GM23338 (cell line): ENCODE measurements around the gene ERVV-1. TPM values are rescaled to one million over a fixed set of nuclear protein-coding genes. Genes with fewer than 3 reads are reported as not detected.

Source experiments
- ATAC-seq: fragments of 200-7000 bp; cut with Tn5 transposase; 3 replicates; pipeline ENCODE4 v1.9.1; 2020
- DNase-seq: peaks from one replicate; pipeline ENCODE4 v3.0.0-alpha.2; 2015; ENCODE audit warnings: low spot score
- H2AFZ ChIP-seq: fragments of 200-600 bp; sonication (generic); 2 replicates; pipeline ENCODE4 v1.8.0; 2016; ENCODE audit warnings: antibody characterized with exemption, mild to moderate bottlenecking, moderate library complexity
- H3F3A ChIP-seq: fragments of 200-600 bp; sonication (generic); replicated peaks from 2 replicates; pipeline ENCODE4 v1.8.0; 2017; ENCODE audit warnings: antibody characterized with exemption, mixed run types, low read depth
- H3K27ac ChIP-seq: fragments of 200-600 bp; sonication (generic); 2 replicates; pipeline ENCODE4 v1.6.1; 2016; ENCODE audit warnings: low read depth
- H3K27me3 ChIP-seq: fragments of 200-600 bp; sonication (generic); 2 replicates; pipeline ENCODE4 v1.8.0; 2016; ENCODE audit warnings: mild to moderate bottlenecking, mixed run types, moderate library complexity; ENCODE audit not compliant: insufficient read depth
- H3K36me3 ChIP-seq: fragments of 200-600 bp; sonication (generic); 2 replicates; pipeline ENCODE4 v1.8.0; 2016; ENCODE audit warnings: mild to moderate bottlenecking; ENCODE audit not compliant: insufficient read depth
- H3K4me1 ChIP-seq: fragments of 200-600 bp; sonication (generic); 2 replicates; pipeline ENCODE4 v1.8.0; 2016; ENCODE audit warnings: mild to moderate bottlenecking, moderate library complexity; ENCODE audit not compliant: insufficient read depth
- H3K4me2 ChIP-seq: fragments of 200-600 bp; sonication (generic); 2 replicates; pipeline ENCODE4 v1.7.1; 2017; ENCODE audit warnings: mixed run types
- H3K4me3 ChIP-seq: fragments of 200-600 bp; sonication (generic); 2 replicates; pipeline ENCODE4 v1.6.1; 2016; ENCODE audit warnings: mixed run types
- H3K79me2 ChIP-seq: fragments of 200-600 bp; sonication (generic); replicated peaks from 2 replicates; pipeline ENCODE4 v1.8.0; 2017; ENCODE audit warnings: mild to moderate bottlenecking; ENCODE audit not compliant: insufficient read depth
- H3K9me2 ChIP-seq: fragments of 200-600 bp; sonication (generic); 2 replicates; pipeline ENCODE4 v1.8.0; 2017; ENCODE audit not compliant: insufficient read depth
- H4K20me1 ChIP-seq: fragments of 200-600 bp; sonication (generic); replicated peaks from 2 replicates; pipeline ENCODE4 v1.8.0; 2017; ENCODE audit warnings: mild to moderate bottlenecking; ENCODE audit not compliant: insufficient read depth
- H3K27ac Mint-ChIP-seq: 2 replicates; pipeline ENCODE4 v1.8.0; 2020; ENCODE audit warnings: inconsistent platforms, mild to moderate bottlenecking, moderate library complexity, mixed read lengths
- H3K27me3 Mint-ChIP-seq: 3 replicates; pipeline ENCODE4 v1.8.0; 2022; ENCODE audit warnings: low read depth, mild to moderate bottlenecking, moderate library complexity, mixed read lengths, inconsistent platforms; ENCODE audit not compliant: insufficient read depth, poor library complexity
- H3K36me3 Mint-ChIP-seq: 3 replicates; pipeline ENCODE4 v1.8.0; 2021; ENCODE audit warnings: low read depth, mild to moderate bottlenecking, inconsistent platforms, moderate library complexity, mixed read lengths
- H3K4me1 Mint-ChIP-seq: 3 replicates; pipeline ENCODE4 v1.8.0; 2020; ENCODE audit warnings: mild to moderate bottlenecking, inconsistent platforms, mixed read lengths
- H3K4me3 Mint-ChIP-seq: 3 replicates; pipeline ENCODE4 v1.8.0; 2021; ENCODE audit warnings: moderate library complexity, mild to moderate bottlenecking, inconsistent platforms, mixed read lengths
- H3K9me3 Mint-ChIP-seq: 3 replicates; pipeline ENCODE4 v1.8.0; 2020; ENCODE audit warnings: moderate library complexity, mild to moderate bottlenecking, inconsistent platforms, mixed read lengths
- EZH2phosphoT487 ChIP-seq: fragments of 200-600 bp; sonication (generic); IDR thresholded peaks from one replicate; pipeline ENCODE4 v1.8.1; 2018; ENCODE audit warnings: antibody characterized with exemption; ENCODE audit not compliant: unreplicated experiment
- STAT1 ChIP-seq: IDR thresholded peaks from one replicate; pipeline ENCODE4 v1.6.1; 2016; ENCODE audit warnings: antibody characterized with exemption; ENCODE audit not compliant: unreplicated experiment
- ZNF114 ChIP-seq: fragments of 250-450 bp; sonication (Bioruptor Pico); IDR thresholded peaks from 2 replicates; pipeline ENCODE4 v1.5.0; 2020; ENCODE audit warnings: mild to moderate bottlenecking, moderate library complexity
- ZNF331 ChIP-seq: fragments of 250-450 bp; sonication (Bioruptor Pico); IDR thresholded peaks from 2 replicates; pipeline ENCODE4 v1.5.0; 2020; ENCODE audit warnings: low read depth, mild to moderate bottlenecking, moderate library complexity
- polyA plus RNA-seq: library from polyadenylated mRNA; unstranded; fragments of >200 nt; fragmentation: Nextera tagmentation; extraction: Ambion mirVana; gene quantifications from 2 replicates; pipeline ENCODE4 v1.2.1, GENCODE V29; 2016
- total RNA-seq: library from RNA; depleted of rRNA; stranded (reverse); fragments of >200 nt; shearing (Covaris generic); gene quantifications from 2 replicates; pipeline ENCODE4 v1.2.3, GENCODE V29; 2014
- TF ChIP-seq, protein P1 (sequence below): fragments of 250-450 bp; sonication (Bioruptor Pico); IDR thresholded peaks from 2 replicates; pipeline ENCODE4 v1.5.0; 2020; ENCODE audit warnings: mild to moderate bottlenecking, moderate library complexity
- TF ChIP-seq, protein P2 (sequence below), 2 experiments: fragments of 200-600 bp in 1 of 2; sonication (generic) in 1 of 2; conservative IDR thresholded peaks; 2 replicates each; pipeline versions ENCODE4 v1.5.1 to v1.6.1; 2016 to 2017; ENCODE audit warnings: antibody characterized with exemption in 2 of 2, low read depth in 2 of 2, mild to moderate bottlenecking in 2 of 2, moderate library complexity in 1 of 2
- TF ChIP-seq, protein P3 (sequence below): IDR thresholded peaks from 2 replicates; pipeline ENCODE4 v1.6.1; 2016; ENCODE audit warnings: antibody characterized with exemption

ERVV-1 gene
- total and polyA plus RNA-seq, 2 experiments from 2014 or later = 0.21 to 0.23 TPM

DNA sequence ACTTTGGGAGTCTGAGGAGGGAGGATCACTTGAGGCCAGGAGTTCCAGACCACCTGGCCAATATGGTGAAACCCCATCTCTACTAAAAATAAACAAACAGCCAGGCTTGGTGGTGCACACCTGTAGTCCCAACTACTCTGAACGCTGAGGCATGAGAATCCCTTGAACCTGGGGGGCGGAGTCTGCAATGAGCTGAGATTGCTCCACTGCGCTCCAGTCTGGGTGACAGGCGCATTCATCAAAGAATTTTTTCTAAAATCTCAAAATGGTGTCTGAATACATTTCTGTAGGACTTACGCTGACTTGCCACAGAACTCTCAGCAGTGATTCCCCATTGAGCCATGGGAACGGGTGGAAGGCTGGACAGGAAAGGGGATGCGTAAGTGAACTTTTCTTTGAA, 18.0 kb upstream of the ERVV-1 start (continued):
- TF ChIP-seq, protein P1, sequence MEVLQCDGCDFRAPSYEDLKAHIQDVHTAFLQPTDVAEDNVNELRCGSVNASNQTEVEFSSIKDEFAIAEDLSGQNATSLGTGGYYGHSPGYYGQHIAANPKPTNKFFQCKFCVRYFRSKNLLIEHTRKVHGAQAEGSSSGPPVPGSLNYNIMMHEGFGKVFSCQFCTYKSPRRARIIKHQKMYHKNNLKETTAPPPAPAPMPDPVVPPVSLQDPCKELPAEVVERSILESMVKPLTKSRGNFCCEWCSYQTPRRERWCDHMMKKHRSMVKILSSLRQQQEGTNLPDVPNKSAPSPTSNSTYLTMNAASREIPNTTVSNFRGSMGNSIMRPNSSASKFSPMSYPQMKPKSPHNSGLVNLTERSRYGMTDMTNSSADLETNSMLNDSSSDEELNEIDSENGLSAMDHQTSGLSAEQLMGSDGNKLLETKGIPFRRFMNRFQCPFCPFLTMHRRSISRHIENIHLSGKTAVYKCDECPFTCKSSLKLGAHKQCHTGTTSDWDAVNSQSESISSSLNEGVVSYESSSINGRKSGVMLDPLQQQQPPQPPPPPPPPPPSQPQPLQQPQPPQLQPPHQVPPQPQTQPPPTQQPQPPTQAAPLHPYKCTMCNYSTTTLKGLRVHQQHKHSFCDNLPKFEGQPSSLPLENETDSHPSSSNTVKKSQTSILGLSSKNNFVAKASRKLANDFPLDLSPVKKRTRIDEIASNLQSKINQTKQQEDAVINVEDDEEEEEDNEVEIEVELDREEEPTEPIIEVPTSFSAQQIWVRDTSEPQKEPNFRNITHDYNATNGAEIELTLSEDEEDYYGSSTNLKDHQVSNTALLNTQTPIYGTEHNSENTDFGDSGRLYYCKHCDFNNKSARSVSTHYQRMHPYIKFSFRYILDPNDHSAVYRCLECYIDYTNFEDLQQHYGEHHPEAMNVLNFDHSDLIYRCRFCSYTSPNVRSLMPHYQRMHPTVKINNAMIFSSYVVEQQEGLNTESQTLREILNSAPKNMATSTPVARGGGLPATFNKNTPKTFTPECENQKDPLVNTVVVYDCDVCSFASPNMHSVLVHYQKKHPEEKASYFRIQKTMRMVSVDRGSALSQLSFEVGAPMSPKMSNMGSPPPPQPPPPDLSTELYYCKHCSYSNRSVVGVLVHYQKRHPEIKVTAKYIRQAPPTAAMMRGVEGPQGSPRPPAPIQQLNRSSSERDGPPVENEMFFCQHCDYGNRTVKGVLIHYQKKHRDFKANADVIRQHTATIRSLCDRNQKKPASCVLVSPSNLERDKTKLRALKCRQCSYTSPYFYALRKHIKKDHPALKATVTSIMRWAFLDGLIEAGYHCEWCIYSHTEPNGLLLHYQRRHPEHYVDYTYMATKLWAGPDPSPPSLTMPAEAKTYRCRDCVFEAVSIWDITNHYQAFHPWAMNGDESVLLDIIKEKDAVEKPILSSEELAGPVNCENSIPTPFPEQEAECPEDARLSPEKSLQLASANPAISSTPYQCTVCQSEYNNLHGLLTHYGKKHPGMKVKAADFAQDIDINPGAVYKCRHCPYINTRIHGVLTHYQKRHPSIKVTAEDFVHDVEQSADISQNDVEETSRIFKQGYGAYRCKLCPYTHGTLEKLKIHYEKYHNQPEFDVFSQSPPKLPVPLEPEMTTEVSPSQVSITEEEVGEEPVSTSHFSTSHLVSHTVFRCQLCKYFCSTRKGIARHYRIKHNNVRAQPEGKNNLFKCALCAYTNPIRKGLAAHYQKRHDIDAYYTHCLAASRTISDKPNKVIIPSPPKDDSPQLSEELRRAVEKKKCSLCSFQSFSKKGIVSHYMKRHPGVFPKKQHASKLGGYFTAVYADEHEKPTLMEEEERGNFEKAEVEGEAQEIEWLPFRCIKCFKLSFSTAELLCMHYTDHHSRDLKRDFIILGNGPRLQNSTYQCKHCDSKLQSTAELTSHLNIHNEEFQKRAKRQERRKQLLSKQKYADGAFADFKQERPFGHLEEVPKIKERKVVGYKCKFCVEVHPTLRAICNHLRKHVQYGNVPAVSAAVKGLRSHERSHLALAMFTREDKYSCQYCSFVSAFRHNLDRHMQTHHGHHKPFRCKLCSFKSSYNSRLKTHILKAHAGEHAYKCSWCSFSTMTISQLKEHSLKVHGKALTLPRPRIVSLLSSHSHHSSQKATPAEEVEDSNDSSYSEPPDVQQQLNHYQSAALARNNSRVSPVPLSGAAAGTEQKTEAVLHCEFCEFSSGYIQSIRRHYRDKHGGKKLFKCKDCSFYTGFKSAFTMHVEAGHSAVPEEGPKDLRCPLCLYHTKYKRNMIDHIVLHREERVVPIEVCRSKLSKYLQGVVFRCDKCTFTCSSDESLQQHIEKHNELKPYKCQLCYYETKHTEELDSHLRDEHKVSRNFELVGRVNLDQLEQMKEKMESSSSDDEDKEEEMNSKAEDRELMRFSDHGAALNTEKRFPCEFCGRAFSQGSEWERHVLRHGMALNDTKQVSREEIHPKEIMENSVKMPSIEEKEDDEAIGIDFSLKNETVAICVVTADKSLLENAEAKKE (CRISPR knock-in tag) = no peak
- no peak for TF ChIP-seq ZNF331 (CRISPR knock-in tag)

DNA sequence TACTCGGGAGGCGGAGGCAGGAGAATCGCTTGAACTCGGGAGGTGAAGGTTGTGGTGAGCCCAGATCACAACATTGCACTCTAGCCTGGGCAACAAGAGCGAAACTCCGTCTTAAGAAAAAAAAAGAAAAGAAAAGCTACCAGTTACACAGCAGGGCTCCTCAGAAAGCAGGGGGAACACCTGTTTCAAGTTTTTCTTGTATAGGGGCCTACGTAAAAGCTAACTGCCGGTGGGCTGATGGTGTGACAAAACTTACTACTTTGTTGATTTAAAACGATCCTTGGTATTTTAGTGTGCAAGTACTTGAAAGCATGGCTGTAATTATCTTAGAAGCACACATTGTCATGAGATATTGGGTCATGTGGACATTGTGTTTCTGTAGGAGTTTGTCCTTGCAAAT, 15.7 kb upstream of the ERVV-1 start:
- Mint-ChIP-seq H3K27me3 (peaks cover 51% of the 10 kb centered on the region), H3K36me3 (no peaks in the 10 kb centered on the region), H3K4me1 (peaks cover 11% of the 10 kb centered on the region), H3K4me3 (peak overlapping the region; percentile 73), H3K27ac (no peak overlapping the region), H3K9me3 (no peaks in the 10 kb centered on the region; the same call in 1 of the 3 replicates)
- no peak overlapping the region for H3K27ac ChIP-seq
- H3K27me3 ChIP-seq = peaks cover 85% of the 10 kb centered on the region
- DNase-seq (peak; percentile 59), ATAC-seq (peak; percentile 7)
- no peaks in the 10 kb centered on the region for H3K36me3 ChIP-seq
- peak overlapping the region; percentile 50 for H3K4me3 ChIP-seq
- H3K9me2 ChIP-seq = no peaks in the 10 kb centered on the region
- peak overlapping the region; percentile 30; the same call in 1 of the 2 replicates for H2AFZ ChIP-seq
- 0 out of 2 replicates have a peak, but pooled peaks cover 3% of the 10 kb centered on the region for H4K20me1 ChIP-seq
- H3K4me1 ChIP-seq = peaks cover 11% of the 10 kb centered on the region
- H3K4me2 ChIP-seq = peak overlapping the region; percentile 71
- H3K79me2 ChIP-seq = no peaks in the 10 kb centered on the region
- 0 out of 2 replicates have a peak, but pooled peaks cover 3% of the 10 kb centered on the region for H3F3A ChIP-seq
- TF ChIP-seq STAT1 (no peak), ZNF331 (CRISPR knock-in tag) (no peak), EZH2phosphoT487 (no peak), ZNF114 (CRISPR knock-in tag) (no peak)
- TF ChIP-seq, protein P2, sequence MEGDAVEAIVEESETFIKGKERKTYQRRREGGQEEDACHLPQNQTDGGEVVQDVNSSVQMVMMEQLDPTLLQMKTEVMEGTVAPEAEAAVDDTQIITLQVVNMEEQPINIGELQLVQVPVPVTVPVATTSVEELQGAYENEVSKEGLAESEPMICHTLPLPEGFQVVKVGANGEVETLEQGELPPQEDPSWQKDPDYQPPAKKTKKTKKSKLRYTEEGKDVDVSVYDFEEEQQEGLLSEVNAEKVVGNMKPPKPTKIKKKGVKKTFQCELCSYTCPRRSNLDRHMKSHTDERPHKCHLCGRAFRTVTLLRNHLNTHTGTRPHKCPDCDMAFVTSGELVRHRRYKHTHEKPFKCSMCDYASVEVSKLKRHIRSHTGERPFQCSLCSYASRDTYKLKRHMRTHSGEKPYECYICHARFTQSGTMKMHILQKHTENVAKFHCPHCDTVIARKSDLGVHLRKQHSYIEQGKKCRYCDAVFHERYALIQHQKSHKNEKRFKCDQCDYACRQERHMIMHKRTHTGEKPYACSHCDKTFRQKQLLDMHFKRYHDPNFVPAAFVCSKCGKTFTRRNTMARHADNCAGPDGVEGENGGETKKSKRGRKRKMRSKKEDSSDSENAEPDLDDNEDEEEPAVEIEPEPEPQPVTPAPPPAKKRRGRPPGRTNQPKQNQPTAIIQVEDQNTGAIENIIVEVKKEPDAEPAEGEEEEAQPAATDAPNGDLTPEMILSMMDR (conservative IDR thresholded peaks at IDR 0.05; ENCODE audit: low read depth in 2 of 2) = no peak
- TF ChIP-seq, protein P3, sequence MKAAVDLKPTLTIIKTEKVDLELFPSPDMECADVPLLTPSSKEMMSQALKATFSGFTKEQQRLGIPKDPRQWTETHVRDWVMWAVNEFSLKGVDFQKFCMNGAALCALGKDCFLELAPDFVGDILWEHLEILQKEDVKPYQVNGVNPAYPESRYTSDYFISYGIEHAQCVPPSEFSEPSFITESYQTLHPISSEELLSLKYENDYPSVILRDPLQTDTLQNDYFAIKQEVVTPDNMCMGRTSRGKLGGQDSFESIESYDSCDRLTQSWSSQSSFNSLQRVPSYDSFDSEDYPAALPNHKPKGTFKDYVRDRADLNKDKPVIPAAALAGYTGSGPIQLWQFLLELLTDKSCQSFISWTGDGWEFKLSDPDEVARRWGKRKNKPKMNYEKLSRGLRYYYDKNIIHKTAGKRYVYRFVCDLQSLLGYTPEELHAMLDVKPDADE = no peak
